ENCODE measurements around the gene B9D1.

Gene B9D1

DNA sequence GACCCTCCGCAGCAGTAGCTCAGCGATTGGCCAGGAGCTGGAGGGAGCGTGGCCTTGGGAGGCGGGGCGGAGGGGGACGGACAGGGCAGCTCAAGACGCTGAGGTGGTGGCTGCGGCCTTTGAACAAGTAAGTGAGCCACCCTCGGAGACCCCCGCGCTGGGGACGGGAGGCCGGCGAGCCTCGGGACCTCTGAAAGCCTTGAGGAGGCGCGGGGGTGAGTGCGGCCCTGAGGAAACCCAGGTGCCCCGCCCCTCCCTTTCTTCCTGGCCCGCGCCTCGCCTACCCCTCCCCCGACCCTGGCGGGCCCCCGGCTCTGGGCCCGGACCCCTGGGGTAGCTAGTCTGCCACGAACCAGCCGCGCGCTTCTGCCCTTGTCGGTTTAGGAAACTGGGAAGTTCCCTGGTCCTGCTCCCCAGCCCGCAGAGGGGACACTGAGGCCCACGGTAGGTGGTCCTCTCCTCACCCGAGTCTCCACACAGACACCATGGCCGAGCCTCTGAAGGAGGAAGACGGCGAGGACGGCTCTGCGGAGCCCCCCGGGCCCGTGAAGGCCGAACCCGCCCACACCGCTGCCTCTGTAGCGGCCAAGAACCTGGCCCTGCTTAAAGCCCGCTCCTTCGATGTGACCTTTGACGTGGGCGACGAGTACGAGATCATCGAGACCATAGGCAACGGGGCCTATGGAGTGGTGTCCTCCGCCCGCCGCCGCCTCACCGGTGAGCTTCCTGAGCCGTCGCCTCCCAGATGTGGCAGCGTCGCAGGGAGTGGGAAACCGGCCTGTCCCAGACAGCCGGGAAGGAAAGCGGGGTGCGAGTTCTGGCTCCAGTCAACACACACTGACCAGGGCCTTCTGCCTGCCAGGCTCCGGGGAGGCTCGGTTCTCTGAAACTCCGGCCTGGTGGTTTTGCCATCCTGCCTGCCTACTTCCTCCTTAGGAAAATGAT lies 16.2 kb upstream of the B9D1 start, which contains the start of gene MAPK7:
Gene MAPK7, plus strand, starts transcription at position 83 of the 945 bp plus-strand sequence. Its CDS starts 403 bp downstream, at position 486.
- no peaks in the 10 kb centered on the region for H3K27me3 ChIP-seq (ENCODE audit: insufficient read depth, low read depth)
- peak within 1 kb of the TSS; percentile 62; the same call in 1 of the 2 replicates for H3K9ac ChIP-seq
- H2AFZ ChIP-seq (ENCODE audit: low read depth) = peak within 1 kb of the TSS; percentile 77
- H4K20me1 ChIP-seq (ENCODE audit: insufficient read depth) = no peaks in the 10 kb centered on the region
- no peak for TF ChIP-seq CTCF (conservative IDR thresholded peaks at IDR 0.05; ENCODE audit: low read depth, low read length)
- H3K4me1 ChIP-seq (ENCODE audit: low read depth, poor library complexity, severe bottlenecking) = peaks cover 8% of the 10 kb centered on the region
- peak within 1 kb of the TSS; percentile 72 for H3K27ac ChIP-seq
- H3K36me3 ChIP-seq (ENCODE audit: insufficient read depth) = no peaks in the 10 kb centered on the region
- no peak within 1 kb of the TSS for H3K4me3 ChIP-seq (IDR thresholded peaks at IDR 0.05; ENCODE audit: insufficient read depth, low read depth, low read length)
- H3K4me2 ChIP-seq = peak within 1 kb of the TSS; percentile 86
- H3K79me2 ChIP-seq (ENCODE audit: insufficient read depth, low read depth) = no peaks in the 10 kb centered on the region

DNA sequence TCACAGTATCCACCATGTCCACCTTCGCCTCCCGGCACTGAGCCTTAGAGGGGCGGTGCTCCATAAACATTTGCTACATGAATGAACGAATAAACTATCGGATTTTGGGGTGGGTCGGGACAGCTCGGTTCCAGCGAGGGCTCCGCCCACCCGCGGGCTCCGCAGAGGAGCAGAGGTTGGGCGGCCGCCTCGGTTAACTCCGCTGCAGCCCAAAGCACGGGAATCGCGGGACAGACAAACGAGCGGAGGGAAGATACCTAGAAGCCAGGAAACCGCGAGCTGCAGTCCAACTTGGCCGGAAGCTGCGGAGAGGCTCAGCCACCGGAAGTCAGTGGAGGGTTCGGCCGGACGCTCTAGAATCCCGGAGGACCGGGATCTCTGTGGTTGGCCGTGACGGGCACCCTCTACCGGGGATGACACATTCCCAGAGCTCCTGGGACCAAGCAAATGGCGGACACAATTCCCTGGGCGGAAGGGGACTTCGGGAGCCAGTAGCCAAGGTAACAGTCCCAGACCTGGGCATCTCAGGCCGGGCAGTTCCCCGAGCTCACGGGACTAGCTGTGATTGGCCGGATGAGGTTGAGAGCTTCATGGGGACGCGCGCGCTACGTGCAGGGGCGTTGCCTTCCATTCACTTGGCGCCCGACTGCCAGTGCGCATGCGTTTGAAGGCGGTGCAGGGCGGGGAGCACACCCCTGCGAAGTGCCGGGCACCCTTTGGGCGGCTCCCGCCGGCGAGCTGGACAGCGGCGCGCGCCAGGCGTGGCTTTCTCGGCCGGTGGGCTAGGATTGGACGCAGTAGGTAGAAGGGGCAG lies 15.3 kb upstream of the B9D1 start:
- Histone ChIP-seq H3K4me3 (IDR thresholded peaks at IDR 0.05; ENCODE audit: insufficient read depth, low read depth, low read length) (no peak overlapping the region), H3K27me3 (ENCODE audit: insufficient read depth, low read depth) (no peaks in the 10 kb centered on the region), H3K4me2 (peak overlapping the region; percentile 86), H3K9ac (peak overlapping the region; percentile 62; the same call in 1 of the 2 replicates), H3K36me3 (ENCODE audit: insufficient read depth) (no peaks in the 10 kb centered on the region), H3K4me1 (ENCODE audit: low read depth, poor library complexity, severe bottlenecking) (peaks cover 8% of the 10 kb centered on the region), H3K79me2 (ENCODE audit: insufficient read depth, low read depth) (no peaks in the 10 kb centered on the region), H4K20me1 (ENCODE audit: insufficient read depth) (no peaks in the 10 kb centered on the region), H3K27ac (peak overlapping the region; percentile 72), H2AFZ (ENCODE audit: low read depth) (peak overlapping the region; percentile 77)
- no peak for TF ChIP-seq CTCF (conservative IDR thresholded peaks at IDR 0.05; ENCODE audit: low read depth, low read length)

DNA sequence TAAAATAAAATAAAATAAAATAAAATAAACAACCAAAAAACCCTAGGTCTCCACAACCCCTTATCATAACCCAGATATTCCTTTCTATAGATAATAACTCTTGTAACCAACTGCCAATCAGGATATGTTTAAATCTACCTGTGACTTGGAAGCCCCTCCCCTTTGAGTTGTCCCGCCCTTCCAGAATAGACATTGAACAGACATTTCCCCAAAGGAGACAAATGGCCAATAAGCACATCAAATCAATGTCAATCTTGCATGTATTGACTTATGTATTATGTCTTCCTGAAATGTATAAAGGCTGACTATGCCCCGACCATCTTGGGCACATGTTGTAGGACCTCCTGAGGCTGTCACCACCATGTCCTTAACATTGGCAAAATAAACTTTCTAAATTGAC lies 14.3 kb upstream of the B9D1 start:
- Histone ChIP-seq H3K4me3 (IDR thresholded peaks at IDR 0.05; ENCODE audit: insufficient read depth, low read depth, low read length) (no peak overlapping the region), H4K20me1 (ENCODE audit: insufficient read depth) (no peaks in the 10 kb centered on the region), H3K79me2 (ENCODE audit: insufficient read depth, low read depth) (no peaks in the 10 kb centered on the region), H3K4me2 (peak overlapping the region; percentile 86), H3K9ac (peak overlapping the region; percentile 62; the same call in 1 of the 2 replicates), H3K27me3 (ENCODE audit: insufficient read depth, low read depth) (no peaks in the 10 kb centered on the region), H3K36me3 (ENCODE audit: insufficient read depth) (no peaks in the 10 kb centered on the region), H3K27ac (peak overlapping the region; percentile 72; the same call in 1 of the 2 replicates), H2AFZ (ENCODE audit: low read depth) (peak overlapping the region; percentile 77), H3K4me1 (ENCODE audit: low read depth, poor library complexity, severe bottlenecking) (peaks cover 8% of the 10 kb centered on the region)
- TF ChIP-seq CTCF (conservative IDR thresholded peaks at IDR 0.05; ENCODE audit: low read depth, low read length) = no peak

DNA sequence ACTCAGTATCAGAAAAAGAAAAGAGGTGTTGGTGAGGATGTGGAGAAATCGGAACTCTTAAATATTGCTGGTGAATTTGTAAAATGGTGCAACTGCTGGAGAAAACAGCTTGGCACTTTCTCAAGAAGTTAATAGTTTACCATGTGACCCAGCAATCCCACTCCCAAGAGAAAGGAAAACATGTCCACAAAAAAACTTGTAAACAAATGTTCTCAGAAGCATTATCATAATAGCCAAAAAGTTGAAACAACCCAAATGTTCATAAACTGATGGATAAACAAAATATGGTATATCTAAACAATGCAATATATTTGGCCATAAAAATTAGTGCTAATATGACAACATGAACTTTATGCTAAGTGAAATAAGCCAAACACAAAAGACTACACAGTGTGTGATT lies 13.2 kb upstream of the B9D1 start:
- H4K20me1 ChIP-seq (ENCODE audit: insufficient read depth) = no peaks in the 10 kb centered on the region
- no peaks in the 10 kb centered on the region for H3K27me3 ChIP-seq (ENCODE audit: insufficient read depth, low read depth)
- H3K36me3 ChIP-seq (ENCODE audit: insufficient read depth) = no peaks in the 10 kb centered on the region
- no peak overlapping the region for H3K4me3 ChIP-seq (IDR thresholded peaks at IDR 0.05; ENCODE audit: insufficient read depth, low read depth, low read length)
- no peaks in the 10 kb centered on the region for H3K79me2 ChIP-seq (ENCODE audit: insufficient read depth, low read depth)
- H2AFZ ChIP-seq (ENCODE audit: low read depth) = no peak overlapping the region
- H3K27ac ChIP-seq = no peak overlapping the region
- H3K4me2 ChIP-seq = no peak overlapping the region
- H3K4me1 ChIP-seq (ENCODE audit: low read depth, poor library complexity, severe bottlenecking) = peaks cover 8% of the 10 kb centered on the region
- TF ChIP-seq CTCF (conservative IDR thresholded peaks at IDR 0.05; ENCODE audit: low read depth, low read length) = no peak
- no peak overlapping the region for H3K9ac ChIP-seq

Measured in KMS-11 (cell line).